Measurements from ENCODE around the gene NUDT12. TPM values are rescaled to one million over a fixed set of nuclear protein-coding genes. Genes with fewer than 3 reads are reported as not detected.

Gene NUDT12
- total and polyA plus RNA-seq, 8 donors, result 3.2 to 37.1 (median 8.0) TPM

DNA sequence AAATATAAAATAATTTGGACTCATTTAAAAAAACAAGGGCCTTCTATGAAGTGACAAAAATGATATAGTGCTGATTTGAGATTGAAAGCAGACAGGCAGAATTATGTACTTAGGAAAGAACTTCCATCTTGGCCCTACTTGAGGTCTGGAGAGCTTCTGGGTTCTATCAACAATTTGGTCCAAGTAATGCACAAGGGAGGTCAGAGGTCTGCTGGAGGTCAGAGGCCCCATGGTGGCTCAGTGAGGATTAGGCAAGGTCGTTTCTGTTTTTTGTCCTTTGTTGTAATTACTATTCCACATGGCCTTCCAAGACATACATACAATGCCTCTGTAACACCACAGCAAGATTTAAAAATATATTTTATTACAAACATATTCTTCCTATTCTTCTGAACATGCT lies 37.2 kb downstream of the NUDT12 start:
- Histone ChIP-seq H3K4me3 (no peak overlapping the region), H3K36me3 (no peaks in the 10 kb centered on the region), H3K27me3 (no peaks in the 10 kb centered on the region), H3K27ac (no peak overlapping the region), H3K4me1 (peaks cover 0 to 5% (median 0%) of the 10 kb centered on the region in 4 donors), H3K9me3 (no peaks in the 10 kb centered on the region)
- WGBS, 5 donors, result 39 to 75% (median 68%) methylated on average over 1 of the region's 1 CpG
- intact Hi-C loops (cut with DNase I; ENCODE audit: low total_unique reads), result no loop called here
- no peak for DNase-seq
- TF ChIP-seq POLR2A (IDR thresholded peaks at IDR 0.05), result no peak
- TF ChIP-seq, protein P1, sequence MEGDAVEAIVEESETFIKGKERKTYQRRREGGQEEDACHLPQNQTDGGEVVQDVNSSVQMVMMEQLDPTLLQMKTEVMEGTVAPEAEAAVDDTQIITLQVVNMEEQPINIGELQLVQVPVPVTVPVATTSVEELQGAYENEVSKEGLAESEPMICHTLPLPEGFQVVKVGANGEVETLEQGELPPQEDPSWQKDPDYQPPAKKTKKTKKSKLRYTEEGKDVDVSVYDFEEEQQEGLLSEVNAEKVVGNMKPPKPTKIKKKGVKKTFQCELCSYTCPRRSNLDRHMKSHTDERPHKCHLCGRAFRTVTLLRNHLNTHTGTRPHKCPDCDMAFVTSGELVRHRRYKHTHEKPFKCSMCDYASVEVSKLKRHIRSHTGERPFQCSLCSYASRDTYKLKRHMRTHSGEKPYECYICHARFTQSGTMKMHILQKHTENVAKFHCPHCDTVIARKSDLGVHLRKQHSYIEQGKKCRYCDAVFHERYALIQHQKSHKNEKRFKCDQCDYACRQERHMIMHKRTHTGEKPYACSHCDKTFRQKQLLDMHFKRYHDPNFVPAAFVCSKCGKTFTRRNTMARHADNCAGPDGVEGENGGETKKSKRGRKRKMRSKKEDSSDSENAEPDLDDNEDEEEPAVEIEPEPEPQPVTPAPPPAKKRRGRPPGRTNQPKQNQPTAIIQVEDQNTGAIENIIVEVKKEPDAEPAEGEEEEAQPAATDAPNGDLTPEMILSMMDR (IDR thresholded peaks at IDR 0.05), result no peak
- TF ChIP-seq EP300 (IDR thresholded peaks at IDR 0.05), result no peak
- TF ChIP-seq POLR2AphosphoS5 (IDR thresholded peaks at IDR 0.05), result no peak

DNA sequence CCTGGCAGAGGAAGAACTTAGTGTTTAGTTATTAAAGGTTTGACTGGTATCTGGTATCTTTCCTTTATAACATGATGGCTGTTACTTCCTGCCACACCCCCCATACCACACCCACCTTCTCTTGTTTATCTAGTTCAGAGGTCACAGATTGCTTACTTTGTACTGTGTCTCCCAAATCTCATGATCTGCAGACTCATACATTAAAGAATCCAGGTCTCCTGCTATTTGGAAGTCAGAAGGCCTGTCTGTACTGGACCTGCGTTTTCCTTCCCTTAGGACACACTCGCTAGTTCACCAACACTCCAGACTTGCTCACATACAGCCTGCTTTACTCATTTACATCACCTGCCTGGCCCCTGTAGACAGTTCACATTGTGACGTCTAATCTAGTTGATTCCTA lies 39.3 kb downstream of the NUDT12 start:
- WGBS, 5 donors, result 38 to 68% (median 52%) methylated on average over 3 of the region's 3 CpGs
- peak in 1 of 2 donors; percentile 69 for DNase-seq
- Histone ChIP-seq H3K4me3 (no peak overlapping the region), H3K27me3 (no peaks in the 10 kb centered on the region), H3K9me3 (no peaks in the 10 kb centered on the region), H3K4me1 (peaks cover 0 to 5% (median 0%) of the 10 kb centered on the region in 4 donors), H3K36me3 (no peaks in the 10 kb centered on the region), H3K27ac (peak overlapping the region in 1 of 5 donors; percentile 19)
- TF ChIP-seq POLR2AphosphoS5 (IDR thresholded peaks at IDR 0.05), result peak in 2 of 3 donors; percentile 14 to 27
- TF ChIP-seq, protein P1 (IDR thresholded peaks at IDR 0.05), result no peak
- TF ChIP-seq POLR2A (IDR thresholded peaks at IDR 0.05), result no peak
- no peak for TF ChIP-seq EP300 (IDR thresholded peaks at IDR 0.05)
- intact Hi-C loops (cut with DNase I; ENCODE audit: low total_unique reads), result no loop called here

DNA sequence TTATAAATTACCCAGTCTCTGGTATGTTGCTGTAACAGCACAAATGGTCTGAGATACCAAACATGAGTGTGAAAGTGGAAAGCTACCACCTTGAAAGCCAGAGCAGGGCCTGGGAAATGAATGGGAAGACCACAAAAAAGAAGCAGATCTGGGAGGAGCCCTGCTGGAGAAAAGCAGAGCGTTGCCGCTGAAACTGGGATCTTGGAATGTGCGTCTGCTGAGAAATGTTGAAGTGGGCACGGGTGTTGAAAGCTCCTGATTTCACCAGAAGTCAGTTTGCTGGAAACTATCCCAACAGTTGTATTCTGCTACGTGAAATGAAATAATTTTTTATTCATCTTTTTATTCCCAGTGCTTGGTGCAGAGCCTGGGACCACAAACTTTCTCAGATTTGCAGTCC lies 40.0 kb downstream of the NUDT12 start:
- 85 to 93% (median 90%) methylated on average over 5 of the region's 5 CpGs for WGBS, 5 donors
- intact Hi-C loops (cut with DNase I; ENCODE audit: low total_unique reads), result no loop called here

DNA sequence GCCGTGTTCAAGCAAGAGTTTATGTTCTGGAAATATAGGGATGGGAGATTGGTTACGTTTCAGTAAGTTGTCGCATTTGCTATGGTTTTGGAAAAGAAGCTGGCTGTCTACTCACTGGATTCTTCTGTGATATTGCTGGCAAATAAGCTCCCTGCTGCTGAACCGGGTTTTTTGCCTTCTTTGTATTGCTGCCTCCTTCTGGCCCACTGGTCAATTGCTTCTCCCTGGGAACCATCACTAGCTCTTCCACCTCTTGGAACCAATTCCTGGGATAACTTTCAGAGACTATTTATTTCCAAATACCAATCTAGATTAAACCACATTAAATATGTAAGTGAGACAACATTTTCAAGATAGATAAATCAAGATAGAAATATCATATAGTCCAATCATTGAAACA lies 43.0 kb downstream of the NUDT12 start:
- intact Hi-C loops (cut with DNase I; ENCODE audit: low total_unique reads), result no loop called here
- Histone ChIP-seq H3K36me3 (no peaks in the 10 kb centered on the region), H3K27ac (no peak overlapping the region), H3K9me3 (no peaks in the 10 kb centered on the region), H3K4me1 (peaks cover 0 to 5% (median 0%) of the 10 kb centered on the region in 4 donors), H3K4me3 (no peak overlapping the region), H3K27me3 (no peaks in the 10 kb centered on the region)
- DNase-seq, result no peak
- TF ChIP-seq, protein P1 (IDR thresholded peaks at IDR 0.05), result no peak
- WGBS, 5 donors, result 75 to 87% (median 80%) methylated on average over 4 of the region's 4 CpGs

More for the DNA sequence above, 40.0 kb downstream of the NUDT12 start:
- Histone ChIP-seq H3K4me3 (no peak overlapping the region), H3K27me3 (no peaks in the 10 kb centered on the region), H3K36me3 (no peaks in the 10 kb centered on the region), H3K27ac (peak overlapping the region in 1 of 5 donors; percentile 19), H3K9me3 (no peaks in the 10 kb centered on the region), H3K4me1 (peaks cover 0 to 5% (median 0%) of the 10 kb centered on the region in 4 donors)
- DNase-seq, result no peak
- TF ChIP-seq EP300 (IDR thresholded peaks at IDR 0.05), result no peak
- TF ChIP-seq, protein P1 (IDR thresholded peaks at IDR 0.05), result no peak
- no peak for TF ChIP-seq POLR2A (IDR thresholded peaks at IDR 0.05)
- no peak for TF ChIP-seq POLR2AphosphoS5 (IDR thresholded peaks at IDR 0.05)
